SK-N-SH (cell line): Measurements from ENCODE around the gene APLN. TPM values are rescaled to one million over a fixed set of nuclear protein-coding genes. Genes with fewer than 3 reads are reported as not detected.
A peak's percentile ranks its signal among the peaks of the same experiment; 100 is the strongest.

Source experiments
- CTCF ChIA-PET: fragments of 300-600, 350-600 bp; formaldehyde crosslinking; extraction: SDS; loops from one replicate; lab custom pipeline; 2021; lab: Yijun Ruan, JAX
- POLR2A ChIA-PET: fragments of 350-600 bp; sonication (Branson Sonifier 250); formaldehyde crosslinking; extraction: SDS; loops from one replicate; lab custom pipeline; 2020; ENCODE audit warnings: antibody characterized with exemption, inconsistent platforms; lab: Yijun Ruan, JAX
- DNase-seq: peaks from one replicate; pipeline ENCODE4 v3.0.0; 2012
- H2AFZ ChIP-seq: fragments of 200-600 bp; sonication (generic); 2 replicates; pipeline ENCODE4 v1.8.1; 2016; ENCODE audit warnings: antibody characterized with exemption, mild to moderate bottlenecking, low read depth
- H3F3A ChIP-seq: fragments of 200-600 bp; sonication (generic); replicated peaks from 2 replicates; pipeline ENCODE3; 2016; ENCODE audit warnings: antibody characterized with exemption, mild to moderate bottlenecking; ENCODE audit not compliant: insufficient read depth
- H3K27ac ChIP-seq, 2 experiments: fragments of 200-500 bp in 1 of 2; fragments of 200-600 bp in 1 of 2; sonication (Bioruptor generic) in 1 of 2; sonication (generic), shearing (Covaris generic) in 1 of 2; 2 replicates each; pipeline versions ENCODE4 v1.5.1 to v1.6.1; 2014 to 2016; ENCODE audit warnings: low read depth in 2 of 2, inconsistent platforms in 1 of 2, low read length in 1 of 2, mild to moderate bottlenecking in 1 of 2, mixed read lengths in 1 of 2
- H3K27me3 ChIP-seq: fragments of 200-600 bp; sonication (generic), shearing (Covaris generic); 2 replicates; pipeline ENCODE4 v1.6.1; 2016; ENCODE audit warnings: mixed run types; ENCODE audit not compliant: insufficient read depth
- H3K36me3 ChIP-seq, 2 experiments: fragments of 200-500 bp in 1 of 2; fragments of 200-600 bp in 1 of 2; sonication (Bioruptor generic) in 1 of 2; sonication (generic) in 1 of 2; replicated peaks in 1 of 2; 2 replicates each; pipeline versions ENCODE3 to v1.5.1; 2014 to 2016; ENCODE audit warnings: low read length in 1 of 2, mild to moderate bottlenecking in 1 of 2; ENCODE audit not compliant: insufficient read depth in 2 of 2, control insufficient read depth in 1 of 2
- H3K4me1 ChIP-seq, 2 experiments: fragments of 200-500 bp in 1 of 2; fragments of 200-600 bp in 1 of 2; sonication (Bioruptor generic) in 1 of 2; sonication (generic), shearing (Covaris generic) in 1 of 2; 2 replicates each; pipeline versions ENCODE4 v1.5.1 to v1.6.1; 2014 to 2016; ENCODE audit warnings: low read depth in 1 of 2, low read length in 1 of 2, mixed run types in 1 of 2; ENCODE audit not compliant: insufficient read depth in 2 of 2, control insufficient read depth in 1 of 2
- H3K4me2 ChIP-seq: fragments of 200-600 bp; sonication (generic), shearing (Covaris generic); 2 replicates; pipeline ENCODE4 v1.6.1; 2017; ENCODE audit warnings: mixed run types
- H3K4me3 ChIP-seq, 2 experiments: fragments of 200-500 bp in 1 of 2; fragments of 200-600 bp in 1 of 2; sonication (Bioruptor generic) in 1 of 2; sonication (generic), shearing (Covaris generic) in 1 of 2; 2 replicates each; pipeline versions ENCODE4 v1.5.1 to v1.8.1; 2014 to 2016; ENCODE audit warnings: low read depth in 2 of 2, inconsistent platforms in 1 of 2, low read length in 1 of 2, mild to moderate bottlenecking in 1 of 2, mixed read lengths in 1 of 2, moderate library complexity in 1 of 2
- H3K79me2 ChIP-seq: fragments of 200-600 bp; sonication (generic); 2 replicates; pipeline ENCODE4 v1.8.1; 2017; ENCODE audit warnings: mild to moderate bottlenecking; ENCODE audit not compliant: insufficient read depth
- H3K9ac ChIP-seq: fragments of 200-600 bp; sonication (generic); 2 replicates; pipeline ENCODE4 v1.6.1; 2017; ENCODE audit warnings: mixed run types
- H3K9me2 ChIP-seq: fragments of 200-600 bp; sonication (generic); 2 replicates; pipeline ENCODE4 v1.6.1; 2017; ENCODE audit warnings: mixed run types
- H3K9me3 ChIP-seq: fragments of 200-600 bp; sonication (generic); 2 replicates; pipeline ENCODE4 v1.6.1; 2017; ENCODE audit warnings: mixed run types, mild to moderate bottlenecking, moderate library complexity
- H4K20me1 ChIP-seq: fragments of 200-600 bp; sonication (generic); 2 replicates; pipeline ENCODE4 v1.6.1; 2017; ENCODE audit warnings: mild to moderate bottlenecking, mixed run types; ENCODE audit not compliant: insufficient read depth
- EP300 ChIP-seq, 2 experiments: IDR thresholded peaks; 2 replicates each; pipeline versions ENCODE4 v1.4.0 to v1.6.1; 2012; ENCODE audit warnings: borderline replicate concordance in 1 of 2, low read depth in 1 of 2, low read length in 1 of 2
- FOSL2 ChIP-seq: IDR thresholded peaks from 2 replicates; pipeline ENCODE4 v1.4.0; 2012; ENCODE audit warnings: low read depth, mild to moderate bottlenecking, moderate library complexity, borderline replicate concordance
- FOXJ3 ChIP-seq: sonication (generic); formaldehyde crosslinking; IDR thresholded peaks from 2 replicates; pipeline ENCODE4 v1.5.1; 2020; ENCODE audit warnings: mild to moderate bottlenecking, missing genetic modification reagents
- GABPA ChIP-seq: IDR thresholded peaks from 2 replicates; pipeline ENCODE4 v1.4.0; 2012; ENCODE audit warnings: low read depth, mild to moderate bottlenecking
- IRF3 ChIP-seq: fragments of 150-350 bp; IDR thresholded peaks from 2 replicates; pipeline ENCODE4 v1.6.1; 2016; ENCODE audit warnings: mild to moderate bottlenecking, low read depth, low read length
- JUND ChIP-seq: IDR thresholded peaks from 2 replicates; pipeline ENCODE4 v1.4.0; 2012
- MAX ChIP-seq: IDR thresholded peaks from 2 replicates; pipeline ENCODE4 v1.4.0; 2012; ENCODE audit warnings: low read depth
- MEF2A ChIP-seq: IDR thresholded peaks from 2 replicates; pipeline ENCODE4 v1.4.0; 2012; ENCODE audit warnings: low read depth, borderline replicate concordance
- MXI1 ChIP-seq: IDR thresholded peaks from 2 replicates; pipeline ENCODE4 v1.6.1; 2012; ENCODE audit warnings: mild to moderate bottlenecking, low read depth, low read length, improper control_type of control experiment
- NFIC ChIP-seq: IDR thresholded peaks from 2 replicates; pipeline ENCODE4 v1.4.0; 2012; ENCODE audit warnings: borderline replicate concordance
- PBX3 ChIP-seq: IDR thresholded peaks from 2 replicates; pipeline ENCODE4; 2012
- POLR2AphosphoS5 ChIP-seq: IDR thresholded peaks from 2 replicates; pipeline ENCODE4 v1.6.1; 2012; ENCODE audit warnings: low read depth, low read length
- RCOR1 ChIP-seq: fragments of 150-350 bp; IDR thresholded peaks from 2 replicates; pipeline ENCODE4 v1.6.1; 2017; ENCODE audit warnings: antibody characterized with exemption, low read length
- RXRA ChIP-seq: IDR thresholded peaks from 2 replicates; pipeline ENCODE4 v1.4.0; 2012; ENCODE audit warnings: low read depth, mild to moderate bottlenecking, borderline replicate concordance
- SIN3A ChIP-seq: IDR thresholded peaks from 2 replicates; pipeline ENCODE4 v1.6.1; 2012; ENCODE audit warnings: low read depth, mild to moderate bottlenecking, low read length, moderate library complexity, borderline replicate concordance
- TAF1 ChIP-seq: IDR thresholded peaks from 2 replicates; pipeline ENCODE4 v1.6.1; 2012; ENCODE audit warnings: low read depth, mild to moderate bottlenecking, low read length, moderate library complexity, borderline replicate concordance
- TCF12 ChIP-seq: IDR thresholded peaks from 2 replicates; pipeline ENCODE4 v1.4.0; 2012
- TEAD4 ChIP-seq: IDR thresholded peaks from 2 replicates; pipeline ENCODE4 v1.4.0; 2012; ENCODE audit warnings: mild to moderate bottlenecking, borderline replicate concordance; ENCODE audit not compliant: insufficient read depth
- USF2 ChIP-seq: fragments of 150-350 bp; IDR thresholded peaks from 2 replicates; pipeline ENCODE4 v1.6.1; 2017; ENCODE audit warnings: antibody characterized with exemption, low read length, low read depth, borderline replicate concordance
- YY1 ChIP-seq: IDR thresholded peaks from 2 replicates; pipeline ENCODE4 v1.4.0; 2012; ENCODE audit warnings: low read depth, mild to moderate bottlenecking
- ZBTB33 ChIP-seq: IDR thresholded peaks from 2 replicates; pipeline ENCODE4 v1.4.0; 2012; ENCODE audit warnings: low read depth, borderline replicate concordance
- WGBS: methylation state at CpG from one replicate; pipeline ENCODE4 v1.1.6; 2017; ENCODE audit warnings: low lambda C conversion rate; 5-methylcytosine and 5-hydroxymethylcytosine counted together
- polyA plus RNA-seq, 3 experiments: library from polyadenylated mRNA; depleted of rRNA; stranded (reverse); fragments of >200 nt; gene quantifications; 2 replicates each; pipeline ENCODE4 v1.2.3, GENCODE V29; 2012

APLN gene
- polyA plus RNA-seq, 1 of the 3 experiments (the other 2 are of a cell fraction), result 0.82 TPM

GRCh38 chrX:129665916-129666644 is 11.3 kb upstream of the APLN start:
- H3K4me2 ChIP-seq, result peak overlapping the region; percentile 59
- H2AFZ ChIP-seq, result peak overlapping the region; percentile 83; the same call in 1 of the 2 replicates
- no peak overlapping the region for H3K4me3 ChIP-seq
- no peaks in the 10 kb centered on the region for H3K27me3 ChIP-seq
- peaks cover 13% of the 10 kb centered on the region for H3F3A ChIP-seq
- peak; percentile 29; the same call in 1 of the 2 replicates for TF ChIP-seq POLR2AphosphoS5
- no peak for TF ChIP-seq USF2
- TF ChIP-seq GABPA, result peak; percentile 29; the same call in 1 of the 2 replicates
- peak; percentile 52; the same call in 1 of the 2 replicates for TF ChIP-seq TCF12
- no peak for TF ChIP-seq SIN3A
- TF ChIP-seq EP300 (IDR thresholded peaks at IDR 0.05; ENCODE audit: borderline replicate concordance in 1 of 2, low read depth in 1 of 2, low read length in 1 of 2), result peak in 1 of 2 experiments; percentile 56; a peak in 1 of 4 replicates
- no peak for TF ChIP-seq MEF2A
- TF ChIP-seq YY1, result peak; percentile 54; the same call in 1 of the 2 replicates
- peak; percentile 96 for TF ChIP-seq FOSL2
- no peak for TF ChIP-seq TAF1
- TF ChIP-seq RXRA, result 0 out of 2 replicates have a peak, but pooled peaks have one; percentile 23
- peak; percentile 10; the same call in 1 of the 2 replicates for TF ChIP-seq NFIC
- peak; percentile 84 for TF ChIP-seq TEAD4
- TF ChIP-seq JUND, result peak; percentile 92
- TF ChIP-seq PBX3, result peak; percentile 76
- TF ChIP-seq, all 33 proteins: peak for 11
- Histone ChIP-seq H3K79me2 (no peaks in the 10 kb centered on the region), H3K4me1 (peaks cover 0 to 13% of the 10 kb centered on the region in 2 experiments; a peak in 1 of 4 replicates), H3K9me2 (no peaks in the 10 kb centered on the region), H3K36me3 (no peaks in the 10 kb centered on the region), H4K20me1 (no peaks in the 10 kb centered on the region), H3K9ac (no peak overlapping the region), H3K9me3 (no peaks in the 10 kb centered on the region), H3K27ac (peak overlapping the region; percentile 44 to 71; a peak in 3 of 4 replicates)
- no peak for DNase-seq
- 0% methylated on average over 7 of the region's 7 CpGs for WGBS
- ChIA-PET CTCF (no interaction called here), POLR2A (no interaction called here)

- Histone ChIP-seq H3K4me3 (no peak overlapping the region), H2AFZ (no peak overlapping the region; the same call in 1 of the 2 replicates), H3K79me2 (no peaks in the 10 kb centered on the region), H3F3A (peaks cover 13% of the 10 kb centered on the region), H3K9me3 (no peaks in the 10 kb centered on the region), H3K9me2 (no peaks in the 10 kb centered on the region), H3K27me3 (no peaks in the 10 kb centered on the region), H3K36me3 (no peaks in the 10 kb centered on the region), H3K4me1 (peaks cover 0 to 13% of the 10 kb centered on the region in 2 experiments; a peak in 1 of 4 replicates), H3K4me2 (no peak overlapping the region), H3K27ac (no peak overlapping the region), H4K20me1 (no peaks in the 10 kb centered on the region), H3K9ac (no peak overlapping the region)
- DNase-seq, result no peak
- WGBS, result 39% methylated on average over 3 of the region's 3 CpGs
- ChIA-PET CTCF (interaction anchor here (1.7 kb wide), 1 partner anchor 397 kb away, joined by 4 read pairs; no protein-coding TSS in a partner anchor), POLR2A (no interaction called here)
- TF ChIP-seq FOXJ3 (no peak), YY1 (no peak), NFIC (no peak), IRF3 (no peak), MEF2A (no peak), JUND (no peak), ZBTB33 (no peak), MXI1 (no peak), MAX (no peak), RCOR1 (no peak)
These were observed 8.4 kb upstream of the APLN start for GRCh38 chrX:129663171-129663570.
